GM13977 (cell line): ENCODE data around the gene DOC2A.

Source experiments
- DNase-seq: peaks from one replicate; pipeline ENCODE4 v3.0.0; 2012; ENCODE audit warnings: low spot score
- in situ Hi-C: fragments of 300-500 bp; cut with MboI; formaldehyde crosslinking; loops from one replicate; pipeline ENCODE4 v1.12.0; 2022; ENCODE audit warnings: low sequenced_read_pairs, low pct_unique_long_range_greater_than_20kb, mixed read lengths, inconsistent platforms; ENCODE audit not compliant: unreplicated experiment
- TF ChIP-seq, protein P1 (sequence below): IDR thresholded peaks from 2 replicates; pipeline ENCODE4 v1.5.1; 2012; ENCODE audit warnings: mild to moderate bottlenecking, control low read depth; ENCODE audit not compliant: insufficient read depth; ENCODE audit errors: extremely low read depth, missing control alignments

DOC2A gene

DNA sequence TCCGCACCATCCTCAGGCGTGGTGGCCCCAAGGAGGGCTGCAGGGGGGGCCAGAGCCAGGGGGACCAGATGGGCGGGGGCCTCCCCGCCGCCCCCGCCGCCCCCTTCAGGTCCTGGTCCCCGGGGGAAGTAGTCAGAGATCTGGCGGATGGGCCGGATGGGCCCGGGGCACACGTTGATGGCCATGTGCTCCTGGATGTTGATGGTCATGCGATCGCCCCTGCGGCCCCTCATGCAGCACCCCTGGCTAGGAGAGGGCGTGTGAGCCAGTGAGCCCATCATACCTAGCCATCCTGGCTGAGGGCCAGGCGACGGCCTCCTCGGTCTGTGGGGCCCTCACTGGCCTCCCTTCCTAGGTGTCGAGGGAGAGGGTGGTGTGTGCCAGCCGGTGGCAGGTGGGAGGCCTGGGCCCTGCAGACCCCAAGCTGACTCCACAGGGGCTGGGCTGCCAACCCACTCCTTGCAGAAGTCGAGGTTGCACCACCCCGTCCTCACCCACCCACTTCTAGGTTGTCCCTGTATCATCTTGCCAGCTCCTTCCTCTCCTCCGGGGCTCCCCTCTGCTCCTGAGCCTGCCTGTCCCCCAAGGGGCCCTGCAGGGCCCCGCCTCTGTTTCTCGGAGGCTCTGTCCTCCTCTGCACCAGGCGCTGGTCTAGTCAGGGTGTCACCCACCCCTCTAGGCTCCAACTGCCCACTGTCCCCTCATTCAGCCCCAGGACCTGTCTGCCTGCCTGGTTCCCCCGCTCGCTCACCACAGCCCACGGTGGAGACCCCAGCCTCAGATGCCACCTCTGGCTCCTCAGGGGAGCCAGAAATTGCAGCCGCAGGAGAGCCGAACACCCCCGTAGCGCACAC is 610 bp downstream of the DOC2A start:
- DNase-seq = no peak
- in situ Hi-C loops = no loop called here
- TF ChIP-seq, protein P1, sequence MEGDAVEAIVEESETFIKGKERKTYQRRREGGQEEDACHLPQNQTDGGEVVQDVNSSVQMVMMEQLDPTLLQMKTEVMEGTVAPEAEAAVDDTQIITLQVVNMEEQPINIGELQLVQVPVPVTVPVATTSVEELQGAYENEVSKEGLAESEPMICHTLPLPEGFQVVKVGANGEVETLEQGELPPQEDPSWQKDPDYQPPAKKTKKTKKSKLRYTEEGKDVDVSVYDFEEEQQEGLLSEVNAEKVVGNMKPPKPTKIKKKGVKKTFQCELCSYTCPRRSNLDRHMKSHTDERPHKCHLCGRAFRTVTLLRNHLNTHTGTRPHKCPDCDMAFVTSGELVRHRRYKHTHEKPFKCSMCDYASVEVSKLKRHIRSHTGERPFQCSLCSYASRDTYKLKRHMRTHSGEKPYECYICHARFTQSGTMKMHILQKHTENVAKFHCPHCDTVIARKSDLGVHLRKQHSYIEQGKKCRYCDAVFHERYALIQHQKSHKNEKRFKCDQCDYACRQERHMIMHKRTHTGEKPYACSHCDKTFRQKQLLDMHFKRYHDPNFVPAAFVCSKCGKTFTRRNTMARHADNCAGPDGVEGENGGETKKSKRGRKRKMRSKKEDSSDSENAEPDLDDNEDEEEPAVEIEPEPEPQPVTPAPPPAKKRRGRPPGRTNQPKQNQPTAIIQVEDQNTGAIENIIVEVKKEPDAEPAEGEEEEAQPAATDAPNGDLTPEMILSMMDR = no peak

- in situ Hi-C loops = no loop called here
- TF ChIP-seq, protein P1 = no peak
- no peak for DNase-seq
These were observed 1.6 kb downstream of the DOC2A start for GRCh38 chr16:30009085-30009862.

DNA sequence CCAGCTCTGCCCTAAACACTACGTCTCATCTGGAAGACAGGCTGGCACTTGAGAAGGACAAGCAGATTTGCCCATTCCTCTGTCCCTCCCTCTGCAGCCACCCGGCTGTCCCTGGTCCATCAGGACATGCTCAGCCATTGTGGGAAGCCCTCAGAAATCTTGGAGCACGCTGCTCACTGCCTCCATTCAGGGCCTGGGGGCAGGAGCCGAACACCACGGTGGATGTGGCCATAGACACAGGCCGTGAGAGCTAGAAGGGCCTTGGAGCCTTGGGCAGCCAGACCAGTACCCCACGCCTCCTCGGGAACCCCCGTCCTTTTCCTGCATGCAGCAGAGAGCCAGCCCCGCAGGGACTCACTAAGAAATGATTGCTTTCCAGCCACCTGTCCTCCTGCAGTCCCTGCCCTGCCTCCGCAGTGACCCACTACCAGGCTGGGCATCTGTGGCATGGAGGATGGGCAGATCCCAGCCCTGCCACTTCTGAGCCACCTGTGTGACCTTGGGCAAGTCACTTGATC is 3.4 kb downstream of the DOC2A start:
- TF ChIP-seq, protein P1 = no peak
- DNase-seq = no peak
- in situ Hi-C loops = no loop called here

DNA sequence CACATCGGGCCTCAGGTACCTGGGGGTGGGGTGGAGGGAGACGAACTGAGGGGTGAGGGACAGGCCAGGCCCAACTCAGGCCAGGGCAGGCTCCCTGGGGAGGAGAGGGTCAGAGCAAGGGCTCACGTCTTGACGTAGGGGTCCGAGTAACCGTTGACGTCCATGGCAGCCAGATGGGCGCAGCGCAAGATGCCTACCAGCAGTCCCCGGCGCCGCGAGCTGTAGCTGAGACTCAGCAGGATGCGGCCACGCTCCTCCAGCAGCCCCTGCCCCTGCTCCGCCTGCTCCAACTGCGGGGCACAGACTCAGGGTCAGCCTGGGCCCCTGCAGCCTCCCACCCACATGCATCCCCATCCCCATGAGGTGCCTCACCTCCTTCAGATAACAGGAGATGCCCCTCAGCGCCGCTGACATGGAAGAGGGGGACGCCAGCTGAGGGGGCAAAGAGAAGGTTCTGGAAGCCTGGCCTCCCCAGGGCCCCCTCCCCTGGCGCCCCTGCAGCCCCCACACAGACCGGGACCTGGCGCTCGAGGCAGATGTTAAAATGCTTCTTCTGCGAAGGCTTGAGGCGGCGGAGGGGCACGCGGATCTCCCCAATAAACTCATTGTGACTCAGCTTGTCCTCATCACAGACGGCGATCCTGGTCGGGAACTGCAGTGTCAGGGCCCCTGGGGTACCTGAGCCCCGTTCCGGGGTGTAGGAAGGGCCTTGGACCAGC is 4.0 kb downstream of the DOC2A start:
- no peak for DNase-seq
- TF ChIP-seq, protein P1 = no peak
- in situ Hi-C loops = no loop called here

GRCh38 chr16:30006095-30006473 is 4.7 kb downstream of the DOC2A start:
- TF ChIP-seq, protein P1 = no peak

More at GRCh38 chr16:30006095-30006473, 4.7 kb downstream of the DOC2A start:
- in situ Hi-C loops = no loop called here
- no peak for DNase-seq
